ENCODE data around the gene TESMIN.

DNA sequence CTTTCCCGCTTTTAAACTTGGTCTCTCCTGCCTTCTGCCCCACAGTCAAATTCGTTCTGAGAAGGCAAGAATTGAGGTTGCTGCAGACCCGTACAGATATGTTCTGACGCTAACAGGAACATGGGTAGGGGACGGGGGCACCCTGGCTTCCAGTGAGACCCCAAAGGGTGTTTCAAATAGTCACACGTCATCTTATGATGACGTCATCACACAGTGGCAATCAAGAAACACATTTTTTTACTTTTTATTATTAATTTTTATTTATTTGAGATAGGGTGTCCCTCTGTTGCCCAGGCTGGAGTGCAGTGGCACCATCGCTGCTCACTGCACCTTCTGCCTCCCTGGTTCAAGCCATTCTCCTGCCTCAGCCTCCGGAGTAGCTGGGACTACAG, 22.9 kb upstream of the TESMIN start:
- TF ChIP-seq MAX (IDR thresholded peaks at IDR 0.05) (no peak), REST (IDR thresholded peaks at IDR 0.05; ENCODE audit: low read depth) (no peak), RAD21 (IDR thresholded peaks at IDR 0.05; ENCODE audit: low read depth) (no peak), SIN3A (IDR thresholded peaks at IDR 0.05; ENCODE audit: low read depth) (no peak), JUND (IDR thresholded peaks at IDR 0.05) (no peak), YY1 (IDR thresholded peaks at IDR 0.05; ENCODE audit: extremely low read depth, insufficient replicate concordance, low read depth, low read length) (no peak), SRF (IDR thresholded peaks at IDR 0.05; ENCODE audit: low read depth) (no peak), POLR2AphosphoS5 (IDR thresholded peaks at IDR 0.05; ENCODE audit: low read depth, low read length) (no peak), CEBPB (IDR thresholded peaks at IDR 0.05; ENCODE audit: low read depth) (no peak), POLR2A (IDR thresholded peaks at IDR 0.05; ENCODE audit: borderline replicate concordance, extremely low read depth, insufficient read depth, insufficient read length) (no peak)
- TF ChIP-seq, protein P1, sequence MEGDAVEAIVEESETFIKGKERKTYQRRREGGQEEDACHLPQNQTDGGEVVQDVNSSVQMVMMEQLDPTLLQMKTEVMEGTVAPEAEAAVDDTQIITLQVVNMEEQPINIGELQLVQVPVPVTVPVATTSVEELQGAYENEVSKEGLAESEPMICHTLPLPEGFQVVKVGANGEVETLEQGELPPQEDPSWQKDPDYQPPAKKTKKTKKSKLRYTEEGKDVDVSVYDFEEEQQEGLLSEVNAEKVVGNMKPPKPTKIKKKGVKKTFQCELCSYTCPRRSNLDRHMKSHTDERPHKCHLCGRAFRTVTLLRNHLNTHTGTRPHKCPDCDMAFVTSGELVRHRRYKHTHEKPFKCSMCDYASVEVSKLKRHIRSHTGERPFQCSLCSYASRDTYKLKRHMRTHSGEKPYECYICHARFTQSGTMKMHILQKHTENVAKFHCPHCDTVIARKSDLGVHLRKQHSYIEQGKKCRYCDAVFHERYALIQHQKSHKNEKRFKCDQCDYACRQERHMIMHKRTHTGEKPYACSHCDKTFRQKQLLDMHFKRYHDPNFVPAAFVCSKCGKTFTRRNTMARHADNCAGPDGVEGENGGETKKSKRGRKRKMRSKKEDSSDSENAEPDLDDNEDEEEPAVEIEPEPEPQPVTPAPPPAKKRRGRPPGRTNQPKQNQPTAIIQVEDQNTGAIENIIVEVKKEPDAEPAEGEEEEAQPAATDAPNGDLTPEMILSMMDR (IDR thresholded peaks at IDR 0.05 in 2 of 3, conservative IDR thresholded peaks at IDR 0.05 in 1 of 3; ENCODE audit: borderline replicate concordance in 1 of 3, insufficient read depth in 1 of 3, low read depth in 2 of 3, low read length in 2 of 3) = no peak
